WTC11 (cell line): ENCODE data around the gene TMEM100. TPM values are rescaled to one million over a fixed set of nuclear protein-coding genes. Genes with fewer than 3 reads are reported as not detected.

ENCODE experiments used
- ATAC-seq: fragments of 200-7000 bp; cut with Tn5 transposase; 2 replicates; pipeline ENCODE4 v1.10.0; 2021; ENCODE audit warnings: mild to moderate bottlenecking, moderate library complexity
- CTCF ChIA-PET: fragments of 300-600 bp; sonication (Branson Sonifier 250); formaldehyde crosslinking; loops from one replicate; lab custom pipeline; 2021; ENCODE audit warnings: antibody characterized with exemption; lab: Charles Lee
- POLR2A ChIA-PET: fragments of 350-600 bp; sonication (Branson Sonifier 250); formaldehyde crosslinking; loops from one replicate; lab custom pipeline; 2021; ENCODE audit warnings: antibody characterized with exemption; lab: Charles Lee
- DNase-seq: peaks from one replicate; pipeline ENCODE4 v3.0.0; 2021; ENCODE audit warnings: low spot score
- H3K27ac Mint-ChIP-seq: 2 replicates; pipeline ENCODE4 v1.8.0; 2021; ENCODE audit warnings: mixed read lengths
- H3K27me3 Mint-ChIP-seq: 2 replicates; pipeline ENCODE4 v1.8.0; 2021; ENCODE audit warnings: low read depth, mild to moderate bottlenecking, moderate library complexity, mixed read lengths
- H3K36me3 Mint-ChIP-seq: 2 replicates; pipeline ENCODE4 v1.8.0; 2021; ENCODE audit warnings: mixed read lengths
- H3K4me1 Mint-ChIP-seq: 2 replicates; pipeline ENCODE4 v1.8.0; 2022; ENCODE audit warnings: mixed read lengths
- H3K4me3 Mint-ChIP-seq: 2 replicates; pipeline ENCODE4 v1.8.0; 2021; ENCODE audit warnings: mild to moderate bottlenecking, moderate library complexity, mixed read lengths
- H3K9me3 Mint-ChIP-seq: 2 replicates; pipeline ENCODE4 v1.8.0; 2021; ENCODE audit warnings: mixed read lengths
- ATF1 ChIP-seq: sonication (generic); formaldehyde crosslinking; IDR thresholded peaks from 2 replicates; pipeline ENCODE4 v1.8.1; 2023; ENCODE audit warnings: mild to moderate bottlenecking, moderate library complexity, missing genetic modification reagents
- ATF2 ChIP-seq: sonication (generic); formaldehyde crosslinking; IDR thresholded peaks from 2 replicates; pipeline ENCODE4 v1.8.1; 2022; ENCODE audit warnings: low read depth, missing genetic modification reagents, borderline replicate concordance
- CBFB ChIP-seq: sonication (generic); formaldehyde crosslinking; IDR thresholded peaks from 2 replicates; pipeline ENCODE4 v1.8.1; 2022; ENCODE audit warnings: mild to moderate bottlenecking, low read depth, missing genetic modification reagents
- CREB1 ChIP-seq: sonication (generic); formaldehyde crosslinking; IDR thresholded peaks from 2 replicates; pipeline ENCODE4 v1.8.0; 2023; ENCODE audit warnings: mild to moderate bottlenecking, missing genetic modification reagents
- E2F1 ChIP-seq: sonication (generic); formaldehyde crosslinking; IDR thresholded peaks from 2 replicates; pipeline ENCODE4 v1.8.0; 2022; ENCODE audit warnings: mild to moderate bottlenecking, missing genetic modification reagents
- E2F5 ChIP-seq: sonication (generic); formaldehyde crosslinking; IDR thresholded peaks from 2 replicates; pipeline ENCODE4 v1.8.1; 2022; ENCODE audit warnings: mild to moderate bottlenecking, moderate library complexity, missing genetic modification reagents
- EMX1 ChIP-seq: fragments of 250-450 bp; sonication (Bioruptor Pico); IDR thresholded peaks from 2 replicates; pipeline ENCODE4 v1.8.0; 2021; ENCODE audit warnings: mild to moderate bottlenecking
- ETV6 ChIP-seq: sonication (generic); formaldehyde crosslinking; IDR thresholded peaks from 2 replicates; pipeline ENCODE4 v1.8.1; 2022; ENCODE audit warnings: mild to moderate bottlenecking, missing genetic modification reagents
- GRHL2 ChIP-seq: fragments of 250-450 bp; sonication (Bioruptor Pico); IDR thresholded peaks from 2 replicates; pipeline ENCODE4 v1.8.0; 2022; ENCODE audit warnings: mild to moderate bottlenecking, moderate library complexity; ENCODE audit not compliant: insufficient replicate concordance, severe bottlenecking
- HMGA2 ChIP-seq: fragments of 250-450 bp; sonication (Bioruptor Pico); IDR thresholded peaks from 2 replicates; pipeline ENCODE4 v1.4.0; 2021; ENCODE audit warnings: mild to moderate bottlenecking, moderate library complexity
- JAZF1 ChIP-seq: fragments of 250-450 bp; sonication (Bioruptor Pico); IDR thresholded peaks from 2 replicates; pipeline ENCODE4 v1.9.0; 2021; ENCODE audit warnings: moderate library complexity, mild to moderate bottlenecking, inconsistent platforms
- MYBL2 ChIP-seq: sonication (generic); formaldehyde crosslinking; IDR thresholded peaks from 2 replicates; pipeline ENCODE4 v1.8.1; 2023; ENCODE audit warnings: mild to moderate bottlenecking, moderate library complexity, missing genetic modification reagents
- NR1H2 ChIP-seq: sonication (generic); formaldehyde crosslinking; IDR thresholded peaks from 2 replicates; pipeline ENCODE4 v1.9.0; 2021; ENCODE audit warnings: mild to moderate bottlenecking, moderate library complexity, missing genetic modification reagents
- NR3C1 ChIP-seq: sonication (generic); formaldehyde crosslinking; conservative IDR thresholded peaks from 2 replicates; pipeline ENCODE4 v1.8.1; 2023; ENCODE audit warnings: low read depth, mild to moderate bottlenecking, missing genetic modification reagents
- SMAD3 ChIP-seq: sonication (generic); formaldehyde crosslinking; IDR thresholded peaks from 2 replicates; pipeline ENCODE4 v1.8.0; 2022; ENCODE audit warnings: missing genetic modification reagents, mild to moderate bottlenecking, borderline replicate concordance
- STAT6 ChIP-seq: sonication (generic); formaldehyde crosslinking; conservative IDR thresholded peaks from 2 replicates; pipeline ENCODE4 v1.8.1; 2023; ENCODE audit warnings: mild to moderate bottlenecking, low read depth, missing genetic modification reagents, moderate library complexity
- ZNF121 ChIP-seq: sonication (generic); formaldehyde crosslinking; IDR thresholded peaks from 2 replicates; pipeline ENCODE4 v1.8.0; 2023; ENCODE audit warnings: missing genetic modification reagents
- ZNF281 ChIP-seq: sonication (generic); formaldehyde crosslinking; IDR thresholded peaks from 2 replicates; pipeline ENCODE4 v1.8.0; 2023; ENCODE audit warnings: mild to moderate bottlenecking, missing genetic modification reagents
- ZNF416 ChIP-seq: fragments of 250-450 bp; sonication (Bioruptor Pico); IDR thresholded peaks from 2 replicates; pipeline ENCODE4 v1.9.0; 2021; ENCODE audit warnings: mild to moderate bottlenecking, inconsistent platforms
- ZNF423 ChIP-seq: fragments of 250-450 bp; sonication (Bioruptor Pico); IDR thresholded peaks from 2 replicates; pipeline ENCODE4 v2.1.2; 2022; ENCODE audit warnings: mild to moderate bottlenecking, moderate library complexity
- ZNF512 ChIP-seq: sonication (generic); formaldehyde crosslinking; IDR thresholded peaks from 2 replicates; pipeline ENCODE4 v1.8.1; 2022; ENCODE audit warnings: missing genetic modification reagents, borderline replicate concordance
- total RNA-seq: library from RNA; stranded (reverse); gene quantifications from 3 replicates; pipeline ENCODE4 v1.2.3, GENCODE V29; 2021

The TMEM100 gene
- total RNA-seq, 1 experiment from 2014 or later = 1.1 TPM

- no peak for TF ChIP-seq NR1H2
- no peak for TF ChIP-seq ATF1 (CRISPR knock-in tag)
- no peak for TF ChIP-seq CREB1 (CRISPR knock-in tag)
- no peak for TF ChIP-seq CBFB (CRISPR knock-in tag)
- TF ChIP-seq E2F1 = no peak
- no peak for TF ChIP-seq ZNF423
- no peak for TF ChIP-seq SMAD3 (CRISPR knock-in tag)
- no peak for TF ChIP-seq MYBL2
- TF ChIP-seq ZNF281 (CRISPR knock-in tag) = no peak
- TF ChIP-seq STAT6 (CRISPR knock-in tag) = no peak
- no peak for TF ChIP-seq NR3C1 (CRISPR knock-in tag)
- TF ChIP-seq, all 79 proteins: peak for 0
Measured at GRCh38 chr17:55677446-55677845, 45.2 kb downstream of the TMEM100 start (continued).

GRCh38 chr17:55676274-55676673 lies 46.4 kb downstream of the TMEM100 start:
- DNase-seq (no peak), ATAC-seq (no peak)
- Mint-ChIP-seq H3K9me3 (peaks cover 29% of the 10 kb centered on the region), H3K4me3 (no peak overlapping the region), H3K36me3 (peaks cover 7% of the 10 kb centered on the region; the same call in 1 of the 2 replicates), H3K27ac (no peak overlapping the region), H3K27me3 (no peaks in the 10 kb centered on the region), H3K4me1 (peaks cover 13% of the 10 kb centered on the region)
- ChIA-PET CTCF (no interaction called here), POLR2A (no interaction called here)
- TF ChIP-seq ETV6 (no peak), ZNF416 (CRISPR knock-in tag) (no peak), CBFB (CRISPR knock-in tag) (no peak), E2F5 (CRISPR knock-in tag) (no peak), EMX1 (CRISPR knock-in tag) (no peak), JAZF1 (CRISPR knock-in tag) (no peak), ZNF121 (CRISPR knock-in tag) (no peak), ZNF512 (CRISPR knock-in tag) (no peak), HMGA2 (no peak), GRHL2 (no peak), ATF2 (CRISPR knock-in tag) (no peak)
